K562 (cell line): ENCODE measurements around the gene TMEM128. TPM values are rescaled to one million over a fixed set of nuclear protein-coding genes. Genes with fewer than 3 reads are reported as not detected.

ENCODE experiments used
- C11orf30 ChIP-seq: fragments of 450-650 bp; IDR thresholded peaks from 2 replicates; pipeline ENCODE4 v1.6.1; 2016; ENCODE audit warnings: low read depth, mild to moderate bottlenecking
- CBX5 ChIP-seq: IDR thresholded peaks from 2 replicates; pipeline ENCODE4 v1.6.1; 2014; ENCODE audit warnings: low read depth, borderline replicate concordance
- CHAMP1 ChIP-seq: fragments of 450-650 bp; IDR thresholded peaks from 2 replicates; pipeline ENCODE4 v1.6.1; 2016; ENCODE audit warnings: mild to moderate bottlenecking
- DACH1 ChIP-seq: fragments of 450-650 bp; IDR thresholded peaks from 2 replicates; pipeline ENCODE4 v1.6.1; 2018; ENCODE audit not compliant: partially characterized antibody
- HBP1 ChIP-seq: fragments of 450-650 bp; formaldehyde crosslinking; IDR thresholded peaks from 2 replicates; pipeline ENCODE4 v1.4.0; 2022; ENCODE audit warnings: missing genetic modification characterization
- ID3 ChIP-seq, 2 experiments: fragments of 250-450 bp in 1 of 2; fragments of 450-650 bp in 1 of 2; sonication (Bioruptor Pico) in 1 of 2; IDR thresholded peaks; 2 replicates each; pipeline versions ENCODE4 v1.6.1 to v1.8.0; 2016 to 2021; ENCODE audit warnings: mild to moderate bottlenecking in 2 of 2, moderate library complexity in 2 of 2, missing compliant biosample characterization in 1 of 2, missing genetic modification characterization in 1 of 2
- KDM4B ChIP-seq, 2 experiments: fragments of 450-650 bp in 1 of 2; sonication (generic) in 1 of 2; IDR thresholded peaks; 2 replicates each; pipeline ENCODE4 v1.6.1; 2016 to 2017; ENCODE audit warnings: borderline replicate concordance in 2 of 2, antibody characterized with exemption in 1 of 2, low read depth in 1 of 2, mild to moderate bottlenecking in 1 of 2
- MAX ChIP-seq: sonication (generic); formaldehyde crosslinking; IDR thresholded peaks from 2 replicates; pipeline ENCODE4 v1.9.0; 2022; ENCODE audit warnings: mild to moderate bottlenecking, missing genetic modification reagents
- NKRF ChIP-seq: fragments of 450-650 bp; IDR thresholded peaks from 2 replicates; pipeline ENCODE4 v1.6.1; 2016; ENCODE audit warnings: borderline replicate concordance
- PML ChIP-seq: IDR thresholded peaks from 2 replicates; pipeline ENCODE4 v1.6.1; 2012; ENCODE audit warnings: low read length, inconsistent platforms
- POLR2B ChIP-seq: fragments of 450-650 bp; IDR thresholded peaks from 2 replicates; pipeline ENCODE4 v1.6.1; 2018; ENCODE audit warnings: low read depth; ENCODE audit not compliant: partially characterized antibody
- RBM15 ChIP-seq: fragments of 200-400 bp; formaldehyde crosslinking; IDR thresholded peaks from 2 replicates; pipeline ENCODE4 v1.6.1; 2018; ENCODE audit warnings: mild to moderate bottlenecking, low read length, moderate library complexity; ENCODE audit not compliant: insufficient read depth
- RBM39 ChIP-seq: fragments of 200-400 bp; formaldehyde crosslinking; optimal IDR thresholded peaks from 2 replicates; pipeline ENCODE3; 2018; ENCODE audit warnings: low read depth, low read length
- RFX1 ChIP-seq: fragments of 450-650 bp; IDR thresholded peaks from 2 replicates; pipeline ENCODE4 v1.6.1; 2016; ENCODE audit warnings: mild to moderate bottlenecking, moderate library complexity
- ZBTB2 ChIP-seq: fragments of 450-650 bp; IDR thresholded peaks from 2 replicates; pipeline ENCODE4 v1.6.1; 2016; ENCODE audit warnings: antibody characterized with exemption
- ZFX ChIP-seq: sonication (generic); formaldehyde crosslinking; IDR thresholded peaks from 2 replicates; pipeline ENCODE4 v1.8.0; 2022; ENCODE audit warnings: mild to moderate bottlenecking, missing genetic modification reagents, moderate library complexity
- ZNF23 ChIP-seq: fragments of 250-450 bp; sonication (Bioruptor Pico); IDR thresholded peaks from 2 replicates; pipeline ENCODE4 v1.4.0; 2020; ENCODE audit warnings: mild to moderate bottlenecking
- ZNF384 ChIP-seq: IDR thresholded peaks from 2 replicates; pipeline ENCODE4 v1.6.1; 2012; ENCODE audit warnings: low read depth, low read length, improper control_type of control experiment
- ZNF644 ChIP-seq: fragments of 200-800 bp; sonication (Bioruptor generic); IDR thresholded peaks from 2 replicates; pipeline ENCODE4 v1.6.1; 2016; ENCODE audit warnings: low read depth, missing genetic modification characterization, missing compliant biosample characterization
- polyA plus RNA-seq, 8 experiments: library from polyadenylated mRNA; depleted of rRNA in 4 of 8; stranded (reverse) in 5 of 8; unstranded in 3 of 8; fragments of >200 nt; fragmentation: Nextera tagmentation in 2 of 8; fragmentation: Illumina TruSeq in 1 of 8; extraction: Ambion mirVana in 2 of 8; extraction: Trizol in 1 of 8; gene quantifications; 2 replicates each; pipeline versions ENCODE4 v1.2.1 to v1.2.3, GENCODE V29; 2011 to 2014; ENCODE audit warnings: inconsistent platforms in 1 of 8, missing spikeins in 1 of 8
- total RNA-seq, 7 experiments: library from RNA; depleted of rRNA in 6 of 7; stranded (reverse); fragments of >200 nt in 6 of 7; fragmentation: Illumina TruSeq in 2 of 7; extraction: Trizol in 2 of 7; gene quantifications; 2 replicates each; pipeline versions ENCODE4 v1.2.1 to v1.2.3, GENCODE V29; 2011 to 2021; ENCODE audit warnings: low replicate concordance in 1 of 7

The TMEM128 gene
- total and polyA plus RNA-seq, 9 of the 15 experiments (the other 6 are each of a cell fraction or from before 2014, with no cell fraction given), result 9.1 to 40.0 (median 14.3) TPM

GRCh38 chr4:4289941-4290850, 42.2 kb upstream of the TMEM128 start, which contains the start of the genes LYAR and ZBTB49 (continued):
- peak; percentile 70 for TF ChIP-seq C11orf30
- TF ChIP-seq NKRF, result peak; percentile 97
- TF ChIP-seq ZNF644 (tag), result no peak
- TF ChIP-seq CBX5, result no peak
- no peak for TF ChIP-seq RBM15
- TF ChIP-seq HBP1 (CRISPR knock-in tag), result no peak
- no peak for TF ChIP-seq KDM4B (IDR thresholded peaks at IDR 0.05; ENCODE audit: borderline replicate concordance in 2 of 2, low read depth in 1 of 2)
- no peak for TF ChIP-seq RBM39
- TF ChIP-seq MAX (CRISPR knock-in tag), result peak; percentile 97
- TF ChIP-seq ID3 (CRISPR knock-in tag; IDR thresholded peaks at IDR 0.05), result no peak
- no peak for TF ChIP-seq ID3 (tag; IDR thresholded peaks at IDR 0.05)
- TF ChIP-seq ZNF23 (CRISPR knock-in tag), result no peak
- TF ChIP-seq DACH1, result no peak
- no peak for TF ChIP-seq CHAMP1
- no peak for TF ChIP-seq RFX1
- TF ChIP-seq PML, result peak; percentile 39; the same call in 1 of the 2 replicates
- peak; percentile 77 for TF ChIP-seq POLR2B
- TF ChIP-seq ZNF384, result no peak
- TF ChIP-seq ZFX (CRISPR knock-in tag), result peak; percentile 62
- peak; percentile 93; the same call in 1 of the 2 replicates for TF ChIP-seq ZBTB2
